A549 (cell line): Measurements from ENCODE around the gene PPP4C. TPM values are rescaled to one million over a fixed set of nuclear protein-coding genes. Genes with fewer than 3 reads are reported as not detected.

Experiments used
- ATAC-seq, 2 experiments: fragments of 200-7000 bp in 1 of 2; fragments of >200 bp in 1 of 2; cut with Nextera tagmentation in 1 of 2; cut with Tn5 transposase in 1 of 2; 3 replicates each; pipeline versions ENCODE4 v1.8.0 to v1.9.1; 2018 to 2020; ENCODE audit warnings: mild to moderate bottlenecking in 1 of 2, moderate library complexity in 1 of 2
- CTCF ChIA-PET: fragments of 300-600 bp; sonication (Branson Sonifier 250); formaldehyde crosslinking; extraction: SDS; loops from one replicate; lab custom pipeline; 2021; ENCODE audit warnings: antibody characterized with exemption, inconsistent platforms; lab: Yijun Ruan, JAX
- POLR2A ChIA-PET: fragments of 350-600 bp; formaldehyde crosslinking; extraction: SDS; loops from one replicate; lab custom pipeline; 2021; ENCODE audit warnings: antibody characterized with exemption, inconsistent platforms; lab: Yijun Ruan, JAX
- DNase-seq, 2 experiments: peaks; one replicate each; pipeline versions ENCODE4 v3.0.0 to v3.0.0-alpha.2; 2011 to 2016; ENCODE audit warnings: low read depth in 1 of 2, low spot score in 1 of 2
- FAIRE-seq: peaks from 2 replicates; lab custom pipeline; 2011; peaks lifted over from hg19 to GRCh38; lab: Jason Lieb, UNC
- H3K27ac ChIP-seq, 2 experiments: fragments of >200 bp; sonication (Bioruptor Twin); formaldehyde crosslinking; 3 replicates each; pipeline ENCODE4 v1.5.1; 2016 to 2017
- H3K4me1 ChIP-seq: fragments of >200 bp; sonication (Bioruptor Twin); formaldehyde crosslinking; 3 replicates; pipeline ENCODE4 v1.6.1; 2016
- H3K4me2 ChIP-seq: fragments of >200 bp; sonication (Bioruptor Twin); formaldehyde crosslinking; 3 replicates; pipeline ENCODE4 v1.6.1; 2016
- H3K4me3 ChIP-seq: fragments of >200 bp; sonication (Bioruptor Twin); formaldehyde crosslinking; 3 replicates; pipeline ENCODE4 v1.5.1; 2016
- H3K9me3 ChIP-seq: fragments of >200 bp; sonication (Bioruptor Twin); formaldehyde crosslinking; 3 replicates; pipeline ENCODE4 v1.6.1; 2016
- CBX8 ChIP-seq: fragments of 200-600 bp; sonication (generic); IDR thresholded peaks from 2 replicates; pipeline ENCODE4 v1.6.1; 2016
- CEBPB ChIP-seq, 2 experiments: fragments of >200 bp in 1 of 2; sonication (Bioruptor Twin) in 1 of 2; formaldehyde crosslinking in 1 of 2; IDR thresholded peaks; 2 replicates each; pipeline ENCODE4 v1.6.1; 2012 to 2016
- CHD4 ChIP-seq: fragments of 200-600 bp; sonication (generic); IDR thresholded peaks from 2 replicates; pipeline ENCODE4 v1.6.1; 2016; ENCODE audit warnings: antibody characterized with exemption, mild to moderate bottlenecking, borderline replicate concordance
- ELK1 ChIP-seq: fragments of 150-350 bp; IDR thresholded peaks from 2 replicates; pipeline ENCODE4 v1.6.1; 2014; ENCODE audit warnings: low read depth, mild to moderate bottlenecking, low read length
- FOSL2 ChIP-seq, 2 experiments: fragments of 450-650 bp in 1 of 2; fragments of >200 bp in 1 of 2; sonication (Bioruptor Twin) in 1 of 2; formaldehyde crosslinking; IDR thresholded peaks; 2 replicates each; pipeline versions ENCODE4 v1.5.0 to v1.6.1; 2016 to 2020; ENCODE audit warnings: mild to moderate bottlenecking in 1 of 2, moderate library complexity in 1 of 2
- FOXS1 ChIP-seq: fragments of 250-450 bp; sonication (Bioruptor Pico); IDR thresholded peaks from 2 replicates; pipeline ENCODE4 v1.5.0; 2020; ENCODE audit warnings: mild to moderate bottlenecking, moderate library complexity
- GATA3 ChIP-seq: IDR thresholded peaks from 2 replicates; pipeline ENCODE4 v1.6.1; 2012; ENCODE audit warnings: borderline replicate concordance
- HDAC2 ChIP-seq: fragments of 200-600 bp; sonication (generic); IDR thresholded peaks from 2 replicates; pipeline ENCODE4 v1.6.1; 2016
- HMGXB4 ChIP-seq: fragments of 250-450 bp; sonication (Bioruptor Pico); IDR thresholded peaks from 2 replicates; pipeline ENCODE4 v1.5.0; 2021; ENCODE audit warnings: mild to moderate bottlenecking, moderate library complexity, borderline replicate concordance
- HOXA7 ChIP-seq: fragments of 250-450 bp; sonication (Bioruptor Pico); IDR thresholded peaks from 2 replicates; pipeline ENCODE4 v1.5.0; 2020; ENCODE audit warnings: mild to moderate bottlenecking, moderate library complexity
- JUN ChIP-seq, 2 experiments: fragments of >200 bp; sonication (Bioruptor Twin); formaldehyde crosslinking; IDR thresholded peaks; 2 replicates in 1 of 2; 3 replicates in 1 of 2; pipeline ENCODE4 v1.6.1; 2016 to 2017
- KDM1A ChIP-seq: fragments of 200-600 bp; sonication (generic); IDR thresholded peaks from 2 replicates; pipeline ENCODE4 v1.6.1; 2016; ENCODE audit warnings: low read depth, mild to moderate bottlenecking
- KDM5A ChIP-seq: fragments of 200-600 bp; sonication (generic); IDR thresholded peaks from 2 replicates; pipeline ENCODE4 v1.6.1; 2016; ENCODE audit warnings: antibody characterized with exemption, mild to moderate bottlenecking
- MAZ ChIP-seq: fragments of 150-350 bp; IDR thresholded peaks from 2 replicates; pipeline ENCODE4 v1.6.1; 2014; ENCODE audit warnings: antibody characterized with exemption, low read depth, low read length, borderline replicate concordance
- NFE2L2 ChIP-seq: fragments of 150-350 bp; conservative IDR thresholded peaks from 2 replicates; pipeline ENCODE4 v1.6.1; 2014; ENCODE audit warnings: low read length
- NPAS2 ChIP-seq: fragments of 250-450 bp; sonication (Bioruptor Pico); IDR thresholded peaks from 2 replicates; pipeline ENCODE4 v1.8.0; 2022; ENCODE audit warnings: mild to moderate bottlenecking, moderate library complexity, borderline replicate concordance
- NR3C1 ChIP-seq: fragments of >200 bp; sonication (Bioruptor Twin); formaldehyde crosslinking; IDR thresholded peaks from 3 replicates; pipeline ENCODE4 v1.6.1; 2017
- RCOR1 ChIP-seq: fragments of 150-350 bp; IDR thresholded peaks from 2 replicates; pipeline ENCODE4 v1.6.1; 2014; ENCODE audit warnings: antibody characterized with exemption, low read length, low read depth
- RFX5 ChIP-seq: fragments of 450-650 bp; IDR thresholded peaks from 2 replicates; pipeline ENCODE4 v1.7.1; 2014; ENCODE audit warnings: antibody characterized with exemption, mild to moderate bottlenecking, moderate library complexity
- SREBF2 ChIP-seq: fragments of 450-650 bp; IDR thresholded peaks from 2 replicates; pipeline ENCODE4 v1.6.1; 2014; ENCODE audit warnings: mild to moderate bottlenecking, moderate library complexity
- TP53 ChIP-seq: fragments of 250-450 bp; sonication (Bioruptor Pico); IDR thresholded peaks from 2 replicates; pipeline ENCODE4 v1.5.0; 2021; ENCODE audit warnings: mild to moderate bottlenecking, moderate library complexity
- USF2 ChIP-seq: fragments of 450-650 bp; IDR thresholded peaks from 2 replicates; pipeline ENCODE4 v1.6.1; 2014; ENCODE audit warnings: antibody characterized with exemption
- WGBS: methylation state at CpG from one replicate; pipeline ENCODE4 v1.1.6; 2017; ENCODE audit errors: missing lambda C conversion rate; 5-methylcytosine and 5-hydroxymethylcytosine counted together
- polyA plus RNA-seq, 4 experiments: library from polyadenylated mRNA; depleted of rRNA in 3 of 4; stranded (reverse); fragments of >200 nt; fragmentation: RNase III in 1 of 4; extraction: RNeasy Plus Mini Kit Qiagen cat#74134 plus additional on column Dnase treatment in 1 of 4; gene quantifications; 2 replicates in 3 of 4; 3 replicates in 1 of 4; pipeline ENCODE4 v1.2.3, GENCODE V29; 2011 to 2017

The PPP4C gene
- polyA plus RNA-seq, 2 of the 4 experiments (the other 2 are of a cell fraction): 102 to 115 TPM

- no peak for TF ChIP-seq CBX8
- TF ChIP-seq JUN (IDR thresholded peaks at IDR 0.05): no peak
- no peak for TF ChIP-seq CHD4
- no peak for TF ChIP-seq USF2
- TF ChIP-seq SREBF2: no peak
Observed at GRCh38 chr16:30117768-30118167, 42.0 kb downstream of the PPP4C start (continued).

GRCh38 chr16:30119428-30119827 lies 43.6 kb downstream of the PPP4C start:
- Histone ChIP-seq H3K4me3 (no peak overlapping the region), H3K4me1 (peaks cover 21% of the 10 kb centered on the region), H3K4me2 (no peak overlapping the region), H3K27ac (no peak overlapping the region), H3K9me3 (no peaks in the 10 kb centered on the region)
- TF ChIP-seq NPAS2 (CRISPR knock-in tag) (no peak), HMGXB4 (CRISPR knock-in tag) (no peak), KDM1A (no peak), FOXS1 (no peak), FOSL2 (IDR thresholded peaks at IDR 0.05) (no peak), FOSL2 (CRISPR knock-in tag; IDR thresholded peaks at IDR 0.05) (no peak), RFX5 (no peak), GATA3 (no peak), KDM5A (no peak), TP53 (no peak), CEBPB (IDR thresholded peaks at IDR 0.05) (no peak), MAZ (no peak), HOXA7 (CRISPR knock-in tag) (no peak), HDAC2 (no peak), NFE2L2 (no peak), RCOR1 (no peak), ELK1 (no peak)
- DNase-seq (no peak), FAIRE-seq (no peak), ATAC-seq (no peak)
- ChIA-PET POLR2A (no interaction called here), CTCF (interaction anchor here (13.1 kb wide), 1 partner anchor 26 kb away, joined by 153 read pairs; the partner anchor contains the start of genes TBX6 and YPEL3)
- WGBS: 91% methylated on average over 2 of the region's 2 CpGs

- Histone ChIP-seq H3K4me2 (no peak overlapping the region), H3K4me1 (peaks cover 27% of the 10 kb centered on the region), H3K4me3 (no peak overlapping the region), H3K9me3 (no peaks in the 10 kb centered on the region), H3K27ac (no peak overlapping the region)
- ChIA-PET CTCF (interaction anchor here (0.8 to 13.1 kb wide), 4 partner anchors 10 to 77 kb away, joined by 3 to 153 read pairs (median 10); partner anchors contain the start of genes TBX6 and YPEL3), POLR2A (no interaction called here)
- TF ChIP-seq RFX5: 0 out of 2 replicates have a peak, but pooled peaks have one; percentile 56
- TF ChIP-seq NR3C1: no peak
- ATAC-seq (no peak), DNase-seq (no peak), FAIRE-seq (no peak)
- WGBS: 79% methylated on average over 3 of the region's 3 CpGs
Observed at GRCh38 chr16:30120340-30121105, 44.7 kb downstream of the PPP4C start.
